GM12878 (cell line): Measurements from ENCODE around the gene LSP1. TPM values are rescaled to one million over a fixed set of nuclear protein-coding genes. Genes with fewer than 3 reads are reported as not detected.

Experiments
- ATAC-seq: fragments of 200-7000 bp; cut with Tn5 transposase; 3 replicates; pipeline ENCODE4 v1.9.1; 2020; ENCODE audit warnings: mild to moderate bottlenecking, moderate library complexity
- BruUV-seq: library from RNA; stranded (reverse); fragments of 400-500 nt; replicated peaks from 2 replicates; lab custom pipeline; 2021; lab: Mats Ljungman, UMichigan
- CTCF ChIA-PET: fragments of 300-600 bp; sonication (Branson Sonifier 250); formaldehyde crosslinking; extraction: SDS; loops from one replicate; lab custom pipeline; 2021; ENCODE audit warnings: inconsistent platforms; lab: Yijun Ruan, JAX
- POLR2A ChIA-PET: fragments of 350-600 bp; formaldehyde crosslinking; extraction: SDS; loops from one replicate; lab custom pipeline; 2021; ENCODE audit warnings: inconsistent platforms; lab: Charles Lee
- RAD21 ChIA-PET: fragments of 300-600 bp; sonication (Branson Sonifier 250); formaldehyde crosslinking; loops from one replicate; lab custom pipeline; 2023; ENCODE audit warnings: antibody characterized with exemption; ENCODE audit not compliant: unreplicated experiment; lab: Charles Lee
- SMC1A ChIA-PET: fragments of 300-600 bp; sonication (Branson Sonifier 250); formaldehyde crosslinking; loops from one replicate; lab custom pipeline; 2023; ENCODE audit not compliant: unreplicated experiment, uncharacterized antibody; lab: Charles Lee
- DNase-seq: peaks from one replicate; pipeline ENCODE4 v3.0.0-alpha.2; 2011; ENCODE audit warnings: low read depth, low spot score
- FAIRE-seq: peaks from 3 replicates; lab custom pipeline; 2011; peaks lifted over from hg19 to GRCh38; lab: Jason Lieb, UNC
- H2AFZ ChIP-seq: 2 replicates; pipeline ENCODE4 v1.6.0; 2011; ENCODE audit warnings: low read depth, low read length, control low read depth; ENCODE audit not compliant: control insufficient read depth
- H3K27ac ChIP-seq: 2 replicates; pipeline ENCODE4 v1.5.1; 2011; ENCODE audit warnings: control low read depth; ENCODE audit not compliant: control insufficient read depth, insufficient read depth
- H3K27me3 ChIP-seq, 2 experiments: replicated peaks in 1 of 2; 2 replicates each; pipeline versions ENCODE4 v1.6.0 to v1.6.1; 2011; ENCODE audit warnings: low read length in 1 of 2; ENCODE audit not compliant: control insufficient read depth in 2 of 2, insufficient read depth in 2 of 2
- H3K36me3 ChIP-seq, 2 experiments: 2 replicates each; pipeline ENCODE4 v1.5.1; 2011; ENCODE audit warnings: low read length in 1 of 2; ENCODE audit not compliant: control insufficient read depth in 2 of 2, insufficient read depth in 2 of 2
- H3K4me1 ChIP-seq: 2 replicates; pipeline ENCODE4 v1.6.1; 2011; ENCODE audit warnings: mild to moderate bottlenecking, low read length, moderate library complexity, mixed read lengths; ENCODE audit not compliant: control insufficient read depth, insufficient read depth
- H3K4me2 ChIP-seq: 2 replicates; pipeline ENCODE4 v1.6.0; 2011; ENCODE audit warnings: control low read depth; ENCODE audit not compliant: control insufficient read depth, insufficient read depth
- H3K4me3 ChIP-seq: fragments of 200-600 bp; sonication (generic); 2 replicates; pipeline ENCODE4 v1.5.1; 2016
- H3K79me2 ChIP-seq: 2 replicates; pipeline ENCODE4 v1.6.0; 2011; ENCODE audit warnings: low read length; ENCODE audit not compliant: control insufficient read depth, insufficient read depth
- H3K9ac ChIP-seq: 2 replicates; pipeline ENCODE4 v1.8.0; 2011; ENCODE audit warnings: low read length, control low read depth, mixed read lengths; ENCODE audit not compliant: control insufficient read depth, insufficient read depth
- H3K9me3 ChIP-seq: replicated peaks from 3 replicates; pipeline ENCODE4 v1.5.1; 2011; ENCODE audit warnings: mild to moderate bottlenecking, low read length; ENCODE audit not compliant: control insufficient read depth, insufficient read depth
- H4K20me1 ChIP-seq: 2 replicates; pipeline ENCODE4 v1.6.0; 2011; ENCODE audit not compliant: control insufficient read depth, insufficient read depth
- ATF7 ChIP-seq: fragments of 450-650 bp; IDR thresholded peaks from 2 replicates; pipeline ENCODE4 v1.6.1; 2016; ENCODE audit warnings: low read depth, mild to moderate bottlenecking
- CHD2 ChIP-seq: IDR thresholded peaks from 2 replicates; pipeline ENCODE4 v1.6.1; 2011; ENCODE audit warnings: low read depth, low read length, improper control_type of control experiment, borderline replicate concordance
- STAT3 ChIP-seq: IDR thresholded peaks from 2 replicates; pipeline ENCODE4 v1.6.1; 2011; ENCODE audit warnings: low read depth, low read length, improper control_type of control experiment
- ZNF622 ChIP-seq: fragments of 450-650 bp; IDR thresholded peaks from 2 replicates; pipeline ENCODE4 v1.6.1; 2017; ENCODE audit warnings: mild to moderate bottlenecking, inconsistent platforms
- ZSCAN29 ChIP-seq: fragments of 450-650 bp; IDR thresholded peaks from 2 replicates; pipeline ENCODE4 v1.6.1; 2017; ENCODE audit warnings: mild to moderate bottlenecking, moderate library complexity
- WGBS: methylation state at CpG from one replicate; pipeline ENCODE4 v1.1.6; 2016; ENCODE audit warnings: low lambda C conversion rate; ENCODE audit not compliant: insufficient replicate concordance, insufficient coverage; ENCODE audit errors: missing lambda C conversion rate; 5-methylcytosine and 5-hydroxymethylcytosine counted together
- in situ Hi-C: fragments of 300-500 bp; cut with MboI; formaldehyde crosslinking; loops from 9 replicates; pipeline ENCODE4 v1.14.3; 2018; ENCODE audit warnings: mixed read lengths
- intact Hi-C: fragments of 100-400 bp; cut with micrococcal nuclease; formaldehyde crosslinking; loops from one replicate; pipeline ENCODE4 v1.14.2; 2022; ENCODE audit not compliant: unreplicated experiment
- polyA plus RNA-seq, 11 experiments: library from polyadenylated mRNA; depleted of rRNA in 4 of 11; unstranded in 6 of 11; stranded (reverse) in 5 of 11; fragments of >200 nt; fragmentation: Nextera tagmentation in 4 of 11; fragmentation: Illumina TruSeq in 1 of 11; extraction: Ambion mirVana in 4 of 11; extraction: Trizol in 1 of 11; gene quantifications; 1 replicate in 1 of 11; 2 replicates in 10 of 11; pipeline versions ENCODE4 v1.2.1 to v1.2.3, GENCODE V29; 2011 to 2016; ENCODE audit warnings: inconsistent platforms in 2 of 11, missing spikeins in 2 of 11, low read depth in 1 of 11
- total RNA-seq, 4 experiments: library from RNA; depleted of rRNA in 3 of 4; stranded (reverse); fragments of >200 nt in 3 of 4; fragmentation: Illumina TruSeq in 1 of 4; extraction: Trizol in 1 of 4; gene quantifications; 2 replicates each; pipeline versions ENCODE4 v1.2.1 to v1.2.3, GENCODE V29; 2013 to 2021
- TF ChIP-seq, protein P1 (sequence below): IDR thresholded peaks from 2 replicates; pipeline ENCODE4 v1.6.1; 2011; ENCODE audit warnings: borderline replicate concordance, low read depth, mild to moderate bottlenecking, moderate library complexity, mixed read lengths, low read length; ENCODE audit not compliant: insufficient read depth; ENCODE audit errors: extremely low read length
- TF ChIP-seq, protein P2 (sequence below): fragments of 150-350 bp; IDR thresholded peaks from 2 replicates; pipeline ENCODE4 v1.6.1; 2014; ENCODE audit warnings: mild to moderate bottlenecking, low read depth, low read length
- TF ChIP-seq, protein P3 (sequence below): IDR thresholded peaks from 2 replicates; pipeline ENCODE4 v1.6.1; 2012; ENCODE audit warnings: low read length, inconsistent platforms
- TF ChIP-seq, protein P4 (sequence below): fragments of 450-650 bp; IDR thresholded peaks from 2 replicates; pipeline ENCODE4 v1.6.1; 2017; ENCODE audit warnings: low read depth, mild to moderate bottlenecking, moderate library complexity

Gene LSP1
- total and polyA plus RNA-seq, 10 of the 15 experiments (the other 5 are each of a cell fraction or from before 2014, with no cell fraction given) = 19.2 to 488 (median 369) TPM

DNA sequence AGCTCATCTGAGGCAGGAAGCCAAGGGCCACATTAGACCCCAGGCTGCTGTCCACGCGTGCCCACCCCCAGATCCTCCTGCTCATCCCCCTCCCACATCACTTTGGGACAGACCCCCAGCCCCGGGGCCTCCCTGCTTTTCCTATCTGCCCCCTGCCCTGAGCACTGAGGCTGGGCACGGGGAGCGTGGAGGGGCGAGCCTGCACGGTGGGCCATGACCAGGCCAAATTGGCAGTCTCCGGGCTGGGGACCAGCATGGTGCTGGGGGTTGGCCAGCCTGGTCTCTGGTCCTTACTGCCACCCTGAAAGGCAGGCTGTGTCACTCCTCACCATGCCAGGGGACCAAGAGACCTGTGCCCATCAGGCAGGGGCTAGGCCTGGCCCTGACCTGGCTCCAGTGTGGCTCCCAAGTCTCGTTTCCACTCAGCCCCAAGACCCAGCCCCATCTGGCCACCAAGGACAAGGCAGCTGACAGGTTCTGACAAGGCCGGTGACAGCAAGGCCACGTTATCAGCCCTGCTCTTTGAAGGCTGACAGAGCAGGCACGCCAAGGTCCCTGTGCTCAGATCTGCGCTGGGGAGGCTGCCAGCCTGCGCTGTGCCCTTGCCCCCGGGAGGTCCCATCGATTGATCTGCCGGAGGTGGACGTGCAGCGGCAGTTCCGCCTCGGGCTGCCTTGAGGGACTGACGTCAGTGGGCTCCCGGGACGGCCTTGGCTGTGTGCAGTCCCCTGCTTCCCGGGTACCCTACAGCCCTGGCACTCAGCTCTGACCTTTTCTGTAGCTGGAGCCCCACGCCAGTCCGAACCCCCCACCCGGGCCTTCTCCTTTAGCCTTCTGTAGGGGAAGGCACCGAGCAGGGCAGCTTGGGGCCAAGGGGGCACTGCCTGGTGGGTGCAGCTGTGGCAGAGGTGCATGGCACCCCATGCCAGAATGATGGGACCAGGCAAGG is 10.5 kb upstream of the LSP1 start:
- ChIA-PET CTCF (no interaction called here), SMC1A (interaction anchor here (0.8 kb wide), 1 partner anchor 10 kb away, joined by 3 read pairs; the partner anchor contains the start of gene LSP1), RAD21 (no interaction called here), POLR2A (no interaction called here)
- Histone ChIP-seq H3K36me3 (no peaks in the 10 kb centered on the region), H3K27ac (no peak overlapping the region), H2AFZ (no peak overlapping the region), H3K9me3 (no peaks in the 10 kb centered on the region), H3K4me1 (peaks cover 31% of the 10 kb centered on the region), H4K20me1 (no peaks in the 10 kb centered on the region), H3K27me3 (no peaks in the 10 kb centered on the region; a peak in 1 of 4 replicates), H3K4me3 (no peak overlapping the region), H3K4me2 (no peak overlapping the region), H3K79me2 (no peaks in the 10 kb centered on the region), H3K9ac (no peak overlapping the region)
- no peak for ATAC-seq
- FAIRE-seq = no peak
- 70% methylated on average over 29 of the region's 29 CpGs for WGBS
- intact Hi-C loops = no loop called here
- no TSS peak for BruUV-seq
- TF ChIP-seq ZNF622 = no peak
- TF ChIP-seq, protein P1, sequence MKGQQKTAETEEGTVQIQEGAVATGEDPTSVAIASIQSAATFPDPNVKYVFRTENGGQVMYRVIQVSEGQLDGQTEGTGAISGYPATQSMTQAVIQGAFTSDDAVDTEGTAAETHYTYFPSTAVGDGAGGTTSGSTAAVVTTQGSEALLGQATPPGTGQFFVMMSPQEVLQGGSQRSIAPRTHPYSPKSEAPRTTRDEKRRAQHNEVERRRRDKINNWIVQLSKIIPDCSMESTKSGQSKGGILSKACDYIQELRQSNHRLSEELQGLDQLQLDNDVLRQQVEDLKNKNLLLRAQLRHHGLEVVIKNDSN = peak; percentile 1
- DNase-seq = no peak
- in situ Hi-C loops = no loop called here

DNA sequence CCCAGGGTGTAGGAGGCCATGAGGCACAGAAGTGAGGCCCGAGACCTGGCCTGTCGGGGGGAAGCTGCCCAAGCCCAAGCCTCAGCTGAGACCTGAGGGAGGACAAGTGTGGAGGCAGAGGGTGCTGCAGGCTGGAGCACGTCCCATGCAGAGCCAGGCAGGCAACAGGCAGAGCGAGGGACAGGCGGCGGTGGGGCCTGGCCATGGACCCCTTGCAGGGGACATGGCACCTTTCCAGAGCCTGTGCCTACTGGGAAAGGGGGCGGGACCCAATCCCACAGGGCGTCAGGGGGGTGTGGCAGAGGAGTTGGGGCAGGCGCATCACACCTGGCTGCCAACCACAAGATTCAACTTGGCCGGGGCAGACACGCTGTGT is 9.8 kb upstream of the LSP1 start:
- Histone ChIP-seq H3K9ac (no peak overlapping the region), H3K4me1 (peaks cover 31% of the 10 kb centered on the region), H3K9me3 (no peaks in the 10 kb centered on the region), H3K4me2 (no peak overlapping the region), H2AFZ (no peak overlapping the region), H3K36me3 (no peaks in the 10 kb centered on the region), H3K27ac (no peak overlapping the region), H3K4me3 (no peak overlapping the region), H3K79me2 (no peaks in the 10 kb centered on the region)
- WGBS = 57% methylated on average over 11 of the region's 11 CpGs
- ATAC-seq (no peak), FAIRE-seq (no peak)
- no TSS peak for BruUV-seq
- POLR2A ChIA-PET = no interaction called here
- in situ Hi-C loops = no loop called here
- no peak for TF ChIP-seq ATF7
- TF ChIP-seq STAT3 = no peak
- TF ChIP-seq, protein P2, sequence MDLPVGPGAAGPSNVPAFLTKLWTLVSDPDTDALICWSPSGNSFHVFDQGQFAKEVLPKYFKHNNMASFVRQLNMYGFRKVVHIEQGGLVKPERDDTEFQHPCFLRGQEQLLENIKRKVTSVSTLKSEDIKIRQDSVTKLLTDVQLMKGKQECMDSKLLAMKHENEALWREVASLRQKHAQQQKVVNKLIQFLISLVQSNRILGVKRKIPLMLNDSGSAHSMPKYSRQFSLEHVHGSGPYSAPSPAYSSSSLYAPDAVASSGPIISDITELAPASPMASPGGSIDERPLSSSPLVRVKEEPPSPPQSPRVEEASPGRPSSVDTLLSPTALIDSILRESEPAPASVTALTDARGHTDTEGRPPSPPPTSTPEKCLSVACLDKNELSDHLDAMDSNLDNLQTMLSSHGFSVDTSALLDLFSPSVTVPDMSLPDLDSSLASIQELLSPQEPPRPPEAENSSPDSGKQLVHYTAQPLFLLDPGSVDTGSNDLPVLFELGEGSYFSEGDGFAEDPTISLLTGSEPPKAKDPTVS = no peak
- TF ChIP-seq, protein P3, sequence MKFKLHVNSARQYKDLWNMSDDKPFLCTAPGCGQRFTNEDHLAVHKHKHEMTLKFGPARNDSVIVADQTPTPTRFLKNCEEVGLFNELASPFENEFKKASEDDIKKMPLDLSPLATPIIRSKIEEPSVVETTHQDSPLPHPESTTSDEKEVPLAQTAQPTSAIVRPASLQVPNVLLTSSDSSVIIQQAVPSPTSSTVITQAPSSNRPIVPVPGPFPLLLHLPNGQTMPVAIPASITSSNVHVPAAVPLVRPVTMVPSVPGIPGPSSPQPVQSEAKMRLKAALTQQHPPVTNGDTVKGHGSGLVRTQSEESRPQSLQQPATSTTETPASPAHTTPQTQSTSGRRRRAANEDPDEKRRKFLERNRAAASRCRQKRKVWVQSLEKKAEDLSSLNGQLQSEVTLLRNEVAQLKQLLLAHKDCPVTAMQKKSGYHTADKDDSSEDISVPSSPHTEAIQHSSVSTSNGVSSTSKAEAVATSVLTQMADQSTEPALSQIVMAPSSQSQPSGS = no peak
- TF ChIP-seq CHD2 = no peak
- TF ChIP-seq, protein P4, sequence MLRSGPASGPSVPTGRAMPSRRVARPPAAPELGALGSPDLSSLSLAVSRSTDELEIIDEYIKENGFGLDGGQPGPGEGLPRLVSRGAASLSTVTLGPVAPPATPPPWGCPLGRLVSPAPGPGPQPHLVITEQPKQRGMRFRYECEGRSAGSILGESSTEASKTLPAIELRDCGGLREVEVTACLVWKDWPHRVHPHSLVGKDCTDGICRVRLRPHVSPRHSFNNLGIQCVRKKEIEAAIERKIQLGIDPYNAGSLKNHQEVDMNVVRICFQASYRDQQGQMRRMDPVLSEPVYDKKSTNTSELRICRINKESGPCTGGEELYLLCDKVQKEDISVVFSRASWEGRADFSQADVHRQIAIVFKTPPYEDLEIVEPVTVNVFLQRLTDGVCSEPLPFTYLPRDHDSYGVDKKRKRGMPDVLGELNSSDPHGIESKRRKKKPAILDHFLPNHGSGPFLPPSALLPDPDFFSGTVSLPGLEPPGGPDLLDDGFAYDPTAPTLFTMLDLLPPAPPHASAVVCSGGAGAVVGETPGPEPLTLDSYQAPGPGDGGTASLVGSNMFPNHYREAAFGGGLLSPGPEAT = no peak
- no peak for TF ChIP-seq ZSCAN29
- TF ChIP-seq, all 136 proteins: peak for 0
- Histone ChIP-seq H4K20me1 (no peaks in the 10 kb centered on the region), H3K27me3 (no peaks in the 10 kb centered on the region; a peak in 1 of 4 replicates)
- ChIA-PET CTCF (interaction anchor here (0.9 kb wide), 1 partner anchor 40 kb away, joined by 3 read pairs; no protein-coding TSS in a partner anchor), SMC1A (interaction anchor here (0.8 kb wide), 1 partner anchor 10 kb away, joined by 3 read pairs; the partner anchor contains the start of gene LSP1), RAD21 (no interaction called here)
- DNase-seq = no peak
- intact Hi-C loops = no loop called here
